Measurements from ENCODE around the gene ZNF185. TPM values are rescaled to one million over a fixed set of nuclear protein-coding genes. Genes with fewer than 3 reads are reported as not detected.

The ZNF185 gene
- total RNA-seq, 6 experiments from 2014 or later, result 1.1 to 2.4 (median 1.4) TPM

DNA sequence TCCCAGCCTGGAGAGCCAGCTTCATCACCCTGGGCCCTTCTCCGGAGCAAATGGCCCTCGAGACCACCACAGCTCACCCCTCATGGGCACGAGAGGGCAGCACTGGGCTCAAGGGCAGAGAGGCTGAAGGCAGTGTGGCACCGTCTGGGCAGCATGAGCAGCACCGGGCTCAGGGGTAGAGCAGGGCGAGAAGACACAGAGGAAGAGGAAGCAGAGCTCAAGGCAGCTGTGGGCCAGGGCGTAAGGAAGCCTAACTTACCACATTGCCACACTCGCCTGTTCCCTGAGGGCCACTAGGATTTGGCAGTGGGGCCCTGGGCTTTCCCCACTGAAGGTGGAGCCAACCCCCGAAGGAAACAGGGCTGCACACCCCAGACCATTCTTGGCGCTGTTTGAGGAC, 15.5 kb downstream of the ZNF185 start:
- Mint-ChIP-seq H3K4me3 (no peak overlapping the region), H3K9me3 (no peaks in the 10 kb centered on the region), H3K27me3 (ENCODE audit: insufficient read depth) (peaks cover 10% of the 10 kb centered on the region), H3K4me1 (ENCODE audit: low read depth) (peaks cover 4% of the 10 kb centered on the region; the same call in 1 of the 2 replicates), H3K27ac (no peak overlapping the region), H3K36me3 (ENCODE audit: low read depth) (no peaks in the 10 kb centered on the region)
- TF ChIP-seq, protein P1, sequence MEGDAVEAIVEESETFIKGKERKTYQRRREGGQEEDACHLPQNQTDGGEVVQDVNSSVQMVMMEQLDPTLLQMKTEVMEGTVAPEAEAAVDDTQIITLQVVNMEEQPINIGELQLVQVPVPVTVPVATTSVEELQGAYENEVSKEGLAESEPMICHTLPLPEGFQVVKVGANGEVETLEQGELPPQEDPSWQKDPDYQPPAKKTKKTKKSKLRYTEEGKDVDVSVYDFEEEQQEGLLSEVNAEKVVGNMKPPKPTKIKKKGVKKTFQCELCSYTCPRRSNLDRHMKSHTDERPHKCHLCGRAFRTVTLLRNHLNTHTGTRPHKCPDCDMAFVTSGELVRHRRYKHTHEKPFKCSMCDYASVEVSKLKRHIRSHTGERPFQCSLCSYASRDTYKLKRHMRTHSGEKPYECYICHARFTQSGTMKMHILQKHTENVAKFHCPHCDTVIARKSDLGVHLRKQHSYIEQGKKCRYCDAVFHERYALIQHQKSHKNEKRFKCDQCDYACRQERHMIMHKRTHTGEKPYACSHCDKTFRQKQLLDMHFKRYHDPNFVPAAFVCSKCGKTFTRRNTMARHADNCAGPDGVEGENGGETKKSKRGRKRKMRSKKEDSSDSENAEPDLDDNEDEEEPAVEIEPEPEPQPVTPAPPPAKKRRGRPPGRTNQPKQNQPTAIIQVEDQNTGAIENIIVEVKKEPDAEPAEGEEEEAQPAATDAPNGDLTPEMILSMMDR (IDR thresholded peaks at IDR 0.05), result no peak
- no peak for DNase-seq

DNA sequence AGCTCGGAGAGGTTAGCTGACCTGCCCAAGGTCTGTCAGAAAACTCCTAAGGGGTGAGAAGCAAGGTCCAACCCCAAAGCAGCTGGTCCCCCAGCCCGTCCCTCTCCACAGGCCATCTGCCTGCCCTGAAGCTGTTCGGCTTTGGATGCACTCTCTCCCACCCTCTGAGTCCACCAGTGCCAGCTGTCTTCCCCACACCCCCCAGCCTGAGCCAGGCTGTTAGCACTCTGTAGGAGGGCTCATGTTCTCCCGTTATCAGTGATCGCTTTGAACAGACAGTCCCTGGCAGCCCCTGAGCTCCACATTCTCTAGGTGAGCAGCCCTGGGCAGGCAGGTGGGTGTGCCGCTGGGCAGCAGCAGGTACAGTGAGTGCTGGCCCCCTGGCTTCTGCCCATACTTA, 16.0 kb downstream of the ZNF185 start:
- Mint-ChIP-seq H3K36me3 (ENCODE audit: low read depth) (no peaks in the 10 kb centered on the region), H3K4me1 (ENCODE audit: low read depth) (peaks cover 4% of the 10 kb centered on the region; the same call in 1 of the 2 replicates), H3K27ac (no peak overlapping the region), H3K9me3 (no peaks in the 10 kb centered on the region), H3K4me3 (no peak overlapping the region), H3K27me3 (ENCODE audit: insufficient read depth) (peaks cover 10% of the 10 kb centered on the region)
- TF ChIP-seq, protein P1 (IDR thresholded peaks at IDR 0.05), result no peak
- DNase-seq, result no peak

DNA sequence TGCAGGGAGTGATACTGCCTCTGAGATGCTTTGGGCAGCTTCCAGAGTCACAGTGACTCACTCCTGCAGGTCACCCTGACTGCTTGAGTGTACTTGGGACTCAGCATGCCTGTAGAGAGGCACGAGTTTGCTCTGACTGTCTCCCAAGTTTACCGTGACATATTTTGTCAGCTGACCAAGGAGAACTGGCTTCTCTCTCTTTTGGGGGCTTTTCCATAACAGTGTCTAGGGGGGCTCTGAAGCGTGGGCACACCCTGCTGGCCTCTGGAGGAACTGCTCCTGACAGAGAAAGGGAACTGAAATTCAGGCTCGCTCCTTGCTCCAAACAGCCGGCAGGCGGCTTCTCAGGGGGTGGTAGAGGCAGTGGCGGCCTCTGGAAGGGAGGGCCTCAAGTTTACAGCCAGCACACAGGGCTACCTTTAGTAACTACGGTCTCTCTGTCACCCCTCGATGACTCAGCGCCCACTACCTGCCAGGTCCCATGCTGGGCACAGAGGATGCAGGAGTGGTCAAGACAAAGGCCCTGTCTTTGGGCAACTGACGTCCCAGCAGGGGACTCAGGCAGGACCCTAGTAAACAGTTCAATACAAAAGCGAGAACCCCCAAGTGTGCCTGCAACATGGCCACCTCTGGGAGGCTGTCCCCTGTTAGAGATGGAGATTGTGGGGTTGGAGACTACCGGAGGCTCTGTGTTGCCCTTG, 17.8 kb downstream of the ZNF185 start:
- no peak overlapping the region for H3K4me3 Mint-ChIP-seq
- H3K27me3 Mint-ChIP-seq (ENCODE audit: insufficient read depth), result peaks cover 8% of the 10 kb centered on the region
- no peaks in the 10 kb centered on the region for H3K9me3 Mint-ChIP-seq
- H3K27ac Mint-ChIP-seq, result no peak overlapping the region
- TF ChIP-seq, protein P1 (IDR thresholded peaks at IDR 0.05), result peak; percentile 59
- peak; percentile 35 for DNase-seq
- no peaks in the 10 kb centered on the region for H3K36me3 Mint-ChIP-seq (ENCODE audit: low read depth)
- H3K4me1 Mint-ChIP-seq (ENCODE audit: low read depth), result peaks cover 4% of the 10 kb centered on the region; the same call in 1 of the 2 replicates

DNA sequence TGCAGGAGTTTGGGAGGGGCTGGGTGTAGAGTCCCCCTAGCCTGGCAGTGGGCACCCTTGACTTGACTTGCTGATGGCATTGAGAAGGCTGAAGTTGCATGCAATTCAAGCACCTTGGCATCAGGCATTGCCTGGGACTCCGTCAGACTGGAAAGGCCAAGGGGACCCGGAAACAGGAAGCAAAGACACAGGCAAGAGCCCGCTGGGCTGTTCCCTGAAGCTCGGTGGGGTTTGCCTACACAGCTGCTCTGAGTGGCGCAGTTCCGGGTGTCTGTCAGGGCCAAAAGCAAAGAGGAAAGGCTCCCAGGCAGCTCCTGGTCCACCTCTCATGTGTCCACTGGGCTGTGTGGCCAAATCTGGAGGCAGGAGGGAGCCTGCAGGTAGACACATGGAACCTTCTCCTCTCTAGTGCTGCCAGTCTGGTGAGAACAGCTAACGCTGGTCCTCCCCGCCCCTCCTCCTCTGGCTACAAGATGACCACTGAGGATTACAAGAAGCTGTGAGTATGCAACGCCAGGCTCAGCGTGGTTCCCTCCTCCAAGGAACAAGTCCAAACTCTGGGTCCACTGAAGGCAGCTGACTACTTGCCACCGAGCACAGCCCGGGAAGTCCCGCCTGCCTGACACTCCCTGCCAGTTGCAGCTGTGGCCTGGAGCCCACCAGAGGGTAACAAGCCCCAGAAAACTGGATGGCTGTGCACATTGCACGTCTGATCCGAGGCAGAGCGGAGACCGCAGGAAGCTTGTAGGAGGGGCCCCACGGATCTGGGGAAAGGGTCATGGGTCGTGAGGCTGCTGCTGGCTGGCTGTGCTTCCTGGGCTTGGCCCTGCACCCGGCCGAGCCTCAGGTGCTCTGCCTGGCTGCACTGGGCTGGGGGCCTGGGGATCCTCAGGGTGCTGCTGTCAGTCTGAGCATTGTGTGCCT, 20.1 kb downstream of the ZNF185 start:
- peaks cover 9% of the 10 kb centered on the region for H3K27me3 Mint-ChIP-seq (ENCODE audit: insufficient read depth)
- peaks cover 4% of the 10 kb centered on the region; the same call in 1 of the 2 replicates for H3K4me1 Mint-ChIP-seq (ENCODE audit: low read depth)
- H3K4me3 Mint-ChIP-seq, result no peak overlapping the region
- H3K36me3 Mint-ChIP-seq (ENCODE audit: low read depth), result no peaks in the 10 kb centered on the region
- DNase-seq, result no peak
- TF ChIP-seq, protein P1 (IDR thresholded peaks at IDR 0.05), result no peak
- H3K9me3 Mint-ChIP-seq, result no peaks in the 10 kb centered on the region
- no peak overlapping the region for H3K27ac Mint-ChIP-seq

DNA sequence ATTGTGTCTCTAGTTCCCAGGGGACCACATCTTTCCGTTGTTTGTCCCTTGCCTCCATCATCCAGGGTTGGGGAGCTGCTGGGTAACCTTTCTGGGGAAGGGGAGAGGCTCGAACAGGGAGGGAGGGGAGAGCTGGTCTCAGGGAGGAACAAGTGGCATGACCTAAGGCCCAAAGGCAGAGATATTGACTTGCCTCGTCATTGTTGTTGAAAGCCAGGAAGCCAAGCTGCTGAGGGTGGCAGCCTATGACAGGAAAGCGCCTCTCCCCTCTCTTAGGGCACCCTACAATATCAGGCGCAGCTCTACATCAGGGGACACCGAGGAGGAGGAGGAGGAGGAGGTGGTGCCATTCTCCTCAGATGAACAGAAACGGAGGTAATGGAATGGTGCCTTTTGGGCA, 20.8 kb downstream of the ZNF185 start:
- no peaks in the 10 kb centered on the region for H3K36me3 Mint-ChIP-seq (ENCODE audit: low read depth)
- peaks cover 9% of the 10 kb centered on the region for H3K27me3 Mint-ChIP-seq (ENCODE audit: insufficient read depth)
- peaks cover 4% of the 10 kb centered on the region; the same call in 1 of the 2 replicates for H3K4me1 Mint-ChIP-seq (ENCODE audit: low read depth)
- H3K9me3 Mint-ChIP-seq, result no peaks in the 10 kb centered on the region
- no peak overlapping the region for H3K27ac Mint-ChIP-seq
- no peak overlapping the region for H3K4me3 Mint-ChIP-seq
- DNase-seq, result no peak
- TF ChIP-seq, protein P1 (IDR thresholded peaks at IDR 0.05), result no peak
